ENCODE measurements around the gene KLC4.

- TF ChIP-seq BACH1 (tag; IDR thresholded peaks at IDR 0.05) (no peak), SOX6 (IDR thresholded peaks at IDR 0.05) (no peak), ZNF551 (CRISPR knock-in tag; IDR thresholded peaks at IDR 0.05) (no peak)
- TF ChIP-seq, protein P1, sequence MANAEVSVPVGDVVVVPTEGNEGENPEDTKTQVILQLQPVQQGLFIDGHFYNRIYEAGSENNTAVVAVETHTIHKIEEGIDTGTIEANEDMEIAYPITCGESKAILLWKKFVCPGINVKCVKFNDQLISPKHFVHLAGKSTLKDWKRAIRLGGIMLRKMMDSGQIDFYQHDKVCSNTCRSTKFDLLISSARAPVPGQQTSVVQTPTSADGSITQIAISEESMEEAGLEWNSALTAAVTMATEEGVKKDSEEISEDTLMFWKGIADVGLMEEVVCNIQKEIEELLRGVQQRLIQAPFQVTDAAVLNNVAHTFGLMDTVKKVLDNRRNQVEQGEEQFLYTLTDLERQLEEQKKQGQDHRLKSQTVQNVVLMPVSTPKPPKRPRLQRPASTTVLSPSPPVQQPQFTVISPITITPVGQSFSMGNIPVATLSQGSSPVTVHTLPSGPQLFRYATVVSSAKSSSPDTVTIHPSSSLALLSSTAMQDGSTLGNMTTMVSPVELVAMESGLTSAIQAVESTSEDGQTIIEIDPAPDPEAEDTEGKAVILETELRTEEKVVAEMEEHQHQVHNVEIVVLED (CRISPR knock-in tag; IDR thresholded peaks at IDR 0.05), result no peak
These were observed 7.1 kb upstream of the KLC4 start for GRCh38 chr6:43052225-43052841.
